ENCODE measurements around the gene WDFY3. TPM values are rescaled to one million over a fixed set of nuclear protein-coding genes. Genes with fewer than 3 reads are reported as not detected.
"Not testable (repeated sequence)": the region's sequence is repeated elsewhere in the genome, so short reads cannot be mapped to it uniquely, and the experiment has no call there.

The WDFY3 gene
- total and polyA plus RNA-seq, 8 donors: 39.4 to 137 (median 44.5) TPM

GRCh38 chr4:84688605-84689004, 277.9 kb downstream of the WDFY3 start:
- Histone ChIP-seq H3K9me3 (no peaks in the 10 kb centered on the region), H3K27ac (no peak overlapping the region), H3K4me1 (peaks cover 4 to 23% of the 10 kb centered on the region in 2 donors), H3K4me3 (no peak overlapping the region), H3K36me3 (peaks cover 0 to 96% of the 10 kb centered on the region in 2 donors), H3K27me3 (no peaks in the 10 kb centered on the region)
- DNase-seq: no peak
- no peak for TF ChIP-seq CTCF (IDR thresholded peaks at IDR 0.05)
- ATAC-seq: no peak
- intact Hi-C loops (cut with DNase I): no loop called here

GRCh38 chr4:84685105-84685504, 281.4 kb downstream of the WDFY3 start:
- Histone ChIP-seq H3K27me3 (no peaks in the 10 kb centered on the region), H3K9me3 (no peaks in the 10 kb centered on the region), H3K27ac (no peak overlapping the region), H3K36me3 (peaks cover 0 to 97% of the 10 kb centered on the region in 2 donors), H3K4me1 (peaks cover 21 to 26% of the 10 kb centered on the region in 2 donors), H3K4me3 (no peak overlapping the region)
- no peak for DNase-seq
- no peak for TF ChIP-seq CTCF (IDR thresholded peaks at IDR 0.05)
- intact Hi-C loops (cut with DNase I): no loop called here
- ATAC-seq: no peak

GRCh38 chr4:84684361-84684760, 282.1 kb downstream of the WDFY3 start:
- Histone ChIP-seq H3K27ac (no peak overlapping the region), H3K4me1 (peaks cover 21 to 26% of the 10 kb centered on the region in 2 donors), H3K9me3 (no peaks in the 10 kb centered on the region), H3K27me3 (no peaks in the 10 kb centered on the region), H3K4me3 (no peak overlapping the region), H3K36me3 (peaks cover 0 to 100% of the 10 kb centered on the region in 2 donors)
- DNase-seq (no peak), ATAC-seq (no peak)
- intact Hi-C loops (cut with DNase I): no loop called here
- no peak for TF ChIP-seq CTCF (IDR thresholded peaks at IDR 0.05)

GRCh38 chr4:84683064-84683850, 283.2 kb downstream of the WDFY3 start:
- Histone ChIP-seq H3K27ac (no peak overlapping the region), H3K4me1 (peaks cover 21 to 26% of the 10 kb centered on the region in 2 donors), H3K9me3 (no peaks in the 10 kb centered on the region), H3K4me3 (no peak overlapping the region), H3K36me3 (peaks cover 0 to 100% of the 10 kb centered on the region in 2 donors), H3K27me3 (no peaks in the 10 kb centered on the region)
- peak in 1 of 4 donors; percentile 43 for DNase-seq
- intact Hi-C loops (cut with DNase I): no loop called here
- no peak for TF ChIP-seq CTCF (IDR thresholded peaks at IDR 0.05)
- ATAC-seq: peak; percentile 32

- Histone ChIP-seq H3K36me3 (peaks cover 0 to 100% of the 10 kb centered on the region in 2 donors), H3K4me1 (peaks cover 21 to 26% of the 10 kb centered on the region in 2 donors), H3K27ac (peak overlapping the region; percentile 34 to 37)
- DNase-seq; H3K27me3 ChIP-seq; intact Hi-C loops (cut with DNase I); H3K4me3 ChIP-seq; H3K9me3 ChIP-seq: not testable (repeated sequence)
- ATAC-seq: peak; percentile 6
Observed at GRCh38 chr4:84682661-84683060, 283.8 kb downstream of the WDFY3 start.
